ENCODE results near the gene SGSM1. TPM values are rescaled to one million over a fixed set of nuclear protein-coding genes. Genes with fewer than 3 reads are reported as not detected.

SGSM1 gene
- total and polyA plus RNA-seq, 10 of the 15 experiments (the other 5 are each of a cell fraction or from before 2014, with no cell fraction given) = not detected

DNA sequence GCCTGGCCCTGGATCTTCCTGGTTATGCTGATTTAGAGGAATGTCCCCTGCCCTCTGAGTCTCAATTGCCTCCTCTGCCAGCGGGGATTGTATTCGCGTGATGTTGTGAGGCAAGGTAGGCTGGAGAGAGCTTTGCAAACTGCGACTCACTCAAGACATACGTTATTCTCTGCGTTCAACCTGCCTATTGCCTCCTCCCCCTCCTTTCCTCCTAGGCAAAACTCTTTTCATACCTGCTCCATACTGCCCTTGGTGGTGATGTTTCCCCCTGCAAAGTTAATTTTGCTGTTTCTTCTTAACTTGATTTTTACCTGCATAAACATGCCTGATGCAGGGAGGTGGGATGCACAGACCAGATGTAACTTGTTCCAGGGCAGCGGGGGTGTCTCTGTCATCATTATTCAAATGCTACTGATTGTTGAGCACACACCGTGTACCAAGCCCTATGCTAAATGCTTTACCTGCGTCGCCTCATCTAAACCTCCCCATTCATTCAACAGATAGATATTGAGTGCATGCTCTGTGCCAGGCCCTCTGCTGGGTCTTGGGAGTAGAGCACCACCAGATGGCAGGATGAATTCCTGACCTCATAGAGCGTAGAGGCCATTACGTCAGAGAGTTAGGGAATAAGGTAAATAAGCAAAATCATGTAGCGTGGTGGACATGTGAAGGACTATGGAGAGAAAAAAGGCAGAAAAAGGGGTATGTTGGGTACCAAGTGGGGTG is 29.0 kb downstream of the SGSM1 start:
- intact Hi-C loops (cut with micrococcal nuclease; ENCODE audit: unreplicated experiment) = no loop called here
- FAIRE-seq = no peak
- CTCF ChIA-PET = no interaction called here

More for the DNA sequence above, 29.0 kb downstream of the SGSM1 start:
- no peak overlapping the region for H3K27ac ChIP-seq (ENCODE audit: control insufficient read depth, insufficient read depth)
- no peak overlapping the region for H2AFZ ChIP-seq (ENCODE audit: control insufficient read depth, low read depth, low read length)
- no peaks in the 10 kb centered on the region for H4K20me1 ChIP-seq (ENCODE audit: control insufficient read depth, insufficient read depth)
- H3K9me3 ChIP-seq (replicated peaks; ENCODE audit: control insufficient read depth, insufficient read depth, low read length) = no peaks in the 10 kb centered on the region; the same call in 2 of the 3 replicates
- ChIA-PET RAD21 (ENCODE audit: unreplicated experiment) (no interaction called here), POLR2A (no interaction called here), SMC1A (ENCODE audit: uncharacterized antibody, unreplicated experiment) (no interaction called here)
- no TSS peak for BruUV-seq (replicated peaks)
- H3K27me3 ChIP-seq (replicated peaks in 1 of 2; ENCODE audit: control insufficient read depth in 2 of 2, insufficient read depth in 2 of 2, low read length in 1 of 2) = peaks cover 0 to 3% of the 10 kb centered on the region in 2 experiments; a peak in 3 of 4 replicates
- H3K79me2 ChIP-seq (ENCODE audit: control insufficient read depth, insufficient read depth, low read length) = no peaks in the 10 kb centered on the region
- 19% methylated on average over 12 of the region's 13 CpGs for WGBS (ENCODE audit: insufficient coverage, insufficient replicate concordance, low lambda C conversion rate, missing lambda C conversion rate)
- H3K9ac ChIP-seq (ENCODE audit: control insufficient read depth, insufficient read depth, low read length) = no peak overlapping the region
- in situ Hi-C loops (cut with MboI) = loop anchor here (10.0 kb wide), 1 partner anchor 170 kb away; no protein-coding TSS in a partner anchor
- no peaks in the 10 kb centered on the region for H3K36me3 ChIP-seq (ENCODE audit: control insufficient read depth in 2 of 2, insufficient read depth in 2 of 2, low read length in 1 of 2)
- 0 out of 3 replicates have a peak, but pooled peaks have one; percentile 41 for ATAC-seq
- no peak for DNase-seq (ENCODE audit: low read depth, low spot score)
- no peak overlapping the region for H3K4me3 ChIP-seq
- peak in 1 of 3 experiments; percentile 8; a peak in 1 of 6 replicates for TF ChIP-seq CTCF (IDR thresholded peaks at IDR 0.05 in 2 of 3, conservative IDR thresholded peaks at IDR 0.05 in 1 of 3; ENCODE audit: control insufficient read depth in 2 of 3, extremely low read depth in 1 of 3, insufficient read depth in 1 of 3, low read depth in 3 of 3, low read length in 3 of 3)
- no peak for TF ChIP-seq ATF2 (IDR thresholded peaks at IDR 0.05; ENCODE audit: low read length)
- TF ChIP-seq SMC3 (IDR thresholded peaks at IDR 0.05; ENCODE audit: borderline replicate concordance, low read length) = no peak
- no peak for TF ChIP-seq KDM1A (IDR thresholded peaks at IDR 0.05; ENCODE audit: borderline replicate concordance)
- no peak for TF ChIP-seq POLR2A (IDR thresholded peaks at IDR 0.05; ENCODE audit: low read depth, low read length)
- no peaks in the 10 kb centered on the region for H3K4me1 ChIP-seq (ENCODE audit: control insufficient read depth, insufficient read depth, low read length)
- no peak overlapping the region for H3K4me2 ChIP-seq (ENCODE audit: control insufficient read depth, insufficient read depth)

Data from GM12878 (cell line).